HAP-1 (cell line): ENCODE data around the gene MRPS27.
"Not testable (repeated sequence)": the region's sequence is repeated elsewhere in the genome, so short reads cannot be mapped to it uniquely, and the experiment has no call there.

ENCODE experiments used
- DNase-seq, 2 experiments: peaks; one replicate each; pipeline ENCODE4 v3.0.0-alpha.2; 2016 to 2020; ENCODE audit warnings: low spot score in 2 of 2
- H3K27me3 ChIP-seq: fragments of 250-450 bp; sonication (Bioruptor Pico); 2 replicates; pipeline ENCODE4 v1.5.1; 2020; ENCODE audit warnings: low read depth, mild to moderate bottlenecking, moderate library complexity
- H3K36me3 ChIP-seq: fragments of 250-450 bp; sonication (Bioruptor Pico); replicated peaks from 2 replicates; pipeline ENCODE4 v1.5.1; 2020; ENCODE audit warnings: mild to moderate bottlenecking
- H3K4me1 ChIP-seq: fragments of 250-450 bp; sonication (Bioruptor Pico); 2 replicates; pipeline ENCODE4 v1.5.1; 2020; ENCODE audit warnings: mild to moderate bottlenecking
- H3K4me3 ChIP-seq: fragments of 250-450 bp; sonication (Bioruptor Pico); 2 replicates; pipeline ENCODE4 v1.5.1; 2020; ENCODE audit warnings: mild to moderate bottlenecking, moderate library complexity
- H3K9me3 ChIP-seq: fragments of 250-450 bp; sonication (Bioruptor Pico); 2 replicates; pipeline ENCODE4 v1.5.1; 2020; ENCODE audit warnings: mild to moderate bottlenecking, moderate library complexity
- in situ Hi-C: fragments of 300-500 bp; cut with MboI; formaldehyde crosslinking; loops from 3 replicates; pipeline ENCODE4 v1.14.3; 2020; ENCODE audit warnings: low sequenced_read_pairs, inconsistent platforms, mixed read lengths

The MRPS27 gene

GRCh38 chr5:72353046-72353445 is 33.0 kb upstream of the MRPS27 start:
- peaks cover 6% of the 10 kb centered on the region for H3K36me3 ChIP-seq
- no peak overlapping the region for H3K4me3 ChIP-seq
- no peaks in the 10 kb centered on the region for H3K27me3 ChIP-seq
- no peaks in the 10 kb centered on the region for H3K9me3 ChIP-seq
- in situ Hi-C loops = loop anchor here (25.0 kb wide), 1 partner anchor 459 kb away; the partner anchor contains the start of gene TNPO1
- 0 out of 2 replicates have a peak, but pooled peaks cover 3% of the 10 kb centered on the region for H3K4me1 ChIP-seq
- DNase-seq = no peak

- no peak overlapping the region for H3K4me3 ChIP-seq
- no peak for DNase-seq
- H3K4me1 ChIP-seq = 0 out of 2 replicates have a peak, but pooled peaks cover 3% of the 10 kb centered on the region
- no peaks in the 10 kb centered on the region for H3K9me3 ChIP-seq
- no peaks in the 10 kb centered on the region for H3K27me3 ChIP-seq
- in situ Hi-C loops = loop anchor here (25.0 kb wide), 1 partner anchor 460 kb away; the partner anchor contains the start of gene TNPO1
- peaks cover 6% of the 10 kb centered on the region for H3K36me3 ChIP-seq
These were observed 32.6 kb upstream of the MRPS27 start for GRCh38 chr5:72352616-72353015.

- H3K4me3 ChIP-seq = no peak overlapping the region
- in situ Hi-C loops = loop anchor here (25.0 kb wide), 1 partner anchor 461 kb away; the partner anchor contains the start of gene TNPO1
- no peaks in the 10 kb centered on the region for H3K9me3 ChIP-seq
- peaks cover 6% of the 10 kb centered on the region for H3K36me3 ChIP-seq
- no peak for DNase-seq
- H3K4me1 ChIP-seq = 0 out of 2 replicates have a peak, but pooled peaks cover 3% of the 10 kb centered on the region
- no peaks in the 10 kb centered on the region for H3K27me3 ChIP-seq
These were observed 31.3 kb upstream of the MRPS27 start for GRCh38 chr5:72351376-72351775.

- DNase-seq = no peak
- in situ Hi-C loops = no loop called here
- H3K36me3 ChIP-seq = peaks cover 13% of the 10 kb centered on the region
These were observed 27.8 kb upstream of the MRPS27 start for GRCh38 chr5:72347801-72348308.

GRCh38 chr5:72346398-72346797 is 26.4 kb upstream of the MRPS27 start:
- H3K36me3 ChIP-seq = peaks cover 14% of the 10 kb centered on the region
- no peaks in the 10 kb centered on the region for H3K9me3 ChIP-seq
- H3K4me3 ChIP-seq = no peak overlapping the region
- no peaks in the 10 kb centered on the region for H3K27me3 ChIP-seq
- in situ Hi-C loops = no loop called here
- H3K4me1 ChIP-seq = no peaks in the 10 kb centered on the region
- no peak for DNase-seq

More at GRCh38 chr5:72347801-72348308, 27.8 kb upstream of the MRPS27 start:
- H3K27me3 ChIP-seq = no peaks in the 10 kb centered on the region
- no peaks in the 10 kb centered on the region for H3K9me3 ChIP-seq
- H3K4me1 ChIP-seq = no peaks in the 10 kb centered on the region
- H3K4me3 ChIP-seq = no peak overlapping the region

GRCh38 chr5:72338689-72339209 is 18.7 kb upstream of the MRPS27 start:
- no peak overlapping the region for H3K4me3 ChIP-seq
- H3K9me3 ChIP-seq = no peaks in the 10 kb centered on the region
- peak in 1 of 2 experiments; percentile 27 for DNase-seq
- no peaks in the 10 kb centered on the region for H3K27me3 ChIP-seq
- in situ Hi-C loops = no loop called here
- H3K4me1 ChIP-seq = peaks cover 16% of the 10 kb centered on the region
- H3K36me3 ChIP-seq = peaks cover 37% of the 10 kb centered on the region

- Histone ChIP-seq H3K27me3 (no peaks in the 10 kb centered on the region), H3K9me3 (no peaks in the 10 kb centered on the region), H3K36me3 (peaks cover 36% of the 10 kb centered on the region), H3K4me1 (peaks cover 16% of the 10 kb centered on the region), H3K4me3 (no peak overlapping the region)
- no peak for DNase-seq
- in situ Hi-C loops = no loop called here
These were observed 17.1 kb upstream of the MRPS27 start for GRCh38 chr5:72337159-72337558.

GRCh38 chr5:72330712-72331111 is 10.7 kb upstream of the MRPS27 start:
- Histone ChIP-seq H3K27me3 (no peaks in the 10 kb centered on the region), H3K4me3 (no peak overlapping the region), H3K9me3 (no peaks in the 10 kb centered on the region), H3K4me1 (no peaks in the 10 kb centered on the region), H3K36me3 (peaks cover 39% of the 10 kb centered on the region)
- DNase-seq = no peak
- in situ Hi-C loops = no loop called here

- no peak for DNase-seq
These were observed 8.1 kb upstream of the MRPS27 start for GRCh38 chr5:72328172-72328571.

GRCh38 chr5:72326306-72326649 is 6.2 kb upstream of the MRPS27 start:
- DNase-seq = no peak
- no peaks in the 10 kb centered on the region for H3K27me3 ChIP-seq
- in situ Hi-C loops = no loop called here
- peaks cover 2% of the 10 kb centered on the region; the same call in 1 of the 2 replicates for H3K4me1 ChIP-seq
- H3K4me3 ChIP-seq = no peak overlapping the region
- H3K9me3 ChIP-seq = no peaks in the 10 kb centered on the region
- peaks cover 42% of the 10 kb centered on the region for H3K36me3 ChIP-seq

More at GRCh38 chr5:72328172-72328571, 8.1 kb upstream of the MRPS27 start:
- Histone ChIP-seq H3K36me3 (peaks cover 45% of the 10 kb centered on the region), H3K27me3 (no peaks in the 10 kb centered on the region), H3K4me3 (no peak overlapping the region), H3K9me3 (no peaks in the 10 kb centered on the region), H3K4me1 (no peaks in the 10 kb centered on the region)
- in situ Hi-C loops = no loop called here

- Histone ChIP-seq H3K27me3 (no peaks in the 10 kb centered on the region), H3K36me3 (peaks cover 41% of the 10 kb centered on the region), H3K4me1 (peaks cover 5% of the 10 kb centered on the region; the same call in 1 of the 2 replicates), H3K4me3 (no peak overlapping the region), H3K9me3 (no peaks in the 10 kb centered on the region)
- in situ Hi-C loops = no loop called here
- DNase-seq = no peak
These were observed 5.7 kb upstream of the MRPS27 start for GRCh38 chr5:72325566-72326305.

GRCh38 chr5:72324189-72324825 is 4.3 kb upstream of the MRPS27 start:
- Histone ChIP-seq H3K36me3 (peaks cover 34% of the 10 kb centered on the region), H3K4me1 (peaks cover 5% of the 10 kb centered on the region; the same call in 1 of the 2 replicates), H3K27me3 (no peaks in the 10 kb centered on the region), H3K9me3 (no peaks in the 10 kb centered on the region), H3K4me3 (no peak overlapping the region)
- DNase-seq = no peak
- in situ Hi-C loops = loop anchor here (25.0 kb wide), 1 partner anchor 737 kb away; the partner anchor contains the start of gene MCCC2

GRCh38 chr5:72319435-72319975 is 535 bp downstream of the MRPS27 start:
- DNase-seq = peak in 1 of 2 experiments; percentile 50
- peak overlapping the region; percentile 84 for H3K4me3 ChIP-seq

More at GRCh38 chr5:72319435-72319975, 535 bp downstream of the MRPS27 start:
- in situ Hi-C loops = loop anchor here (10.0 to 25.0 kb wide), 2 partner anchors 175 to 732 kb away; partner anchors contain the start of gene MCCC2
- Histone ChIP-seq H3K36me3 (peaks cover 13% of the 10 kb centered on the region), H3K4me1 (peaks cover 15% of the 10 kb centered on the region)
- not testable (repeated sequence) for H3K9me3 ChIP-seq, H3K27me3 ChIP-seq
